Raji (cell line): ENCODE results near the gene CCNA1.

ENCODE experiments used
- POLR2A ChIP-seq: IDR thresholded peaks from 2 replicates; pipeline ENCODE4 v1.6.1; 2011; ENCODE audit warnings: low read depth, low read length, control low read depth; ENCODE audit not compliant: insufficient read depth

Gene CCNA1

GRCh38 chr13:36432106-36432544, at the start of gene CCNA1:
Gene CCNA1 (plus strand): TSS chr13:36432495. CDS start chr13:36433057, 562 bp downstream.
- TF ChIP-seq POLR2A: no peak

GRCh38 chr13:36385489-36385888, 46.8 kb upstream of the CCNA1 start:
- TF ChIP-seq POLR2A: no peak

- TF ChIP-seq POLR2A: no peak
Observed at GRCh38 chr13:36395280-36395679, 37.0 kb upstream of the CCNA1 start.

- no peak for TF ChIP-seq POLR2A
Observed at GRCh38 chr13:36405151-36405550, 27.1 kb upstream of the CCNA1 start.

GRCh38 chr13:36412736-36413135, 19.6 kb upstream of the CCNA1 start:
- TF ChIP-seq POLR2A: no peak

GRCh38 chr13:36413161-36413560, 19.1 kb upstream of the CCNA1 start:
- no peak for TF ChIP-seq POLR2A

GRCh38 chr13:36414461-36414860, 17.8 kb upstream of the CCNA1 start:
- TF ChIP-seq POLR2A: no peak

GRCh38 chr13:36417331-36417730, 15.0 kb upstream of the CCNA1 start:
- no peak for TF ChIP-seq POLR2A

- TF ChIP-seq POLR2A: no peak
Observed at GRCh38 chr13:36418022-36418805, 14.1 kb upstream of the CCNA1 start.

- no peak for TF ChIP-seq POLR2A
Observed at GRCh38 chr13:36420437-36420891, 11.8 kb upstream of the CCNA1 start.

- TF ChIP-seq POLR2A: no peak
Observed at GRCh38 chr13:36421447-36421846, 10.8 kb upstream of the CCNA1 start.

- TF ChIP-seq POLR2A: no peak
Observed at GRCh38 chr13:36428086-36428485, 4.2 kb upstream of the CCNA1 start.

- TF ChIP-seq POLR2A: no peak
Observed at GRCh38 chr13:36430247-36431203, 1.8 kb upstream of the CCNA1 start.

GRCh38 chr13:36431204-36432105, 840 bp upstream of the CCNA1 start:
- TF ChIP-seq POLR2A: no peak

GRCh38 chr13:36436811-36437210, 4.5 kb downstream of the CCNA1 start:
- no peak for TF ChIP-seq POLR2A
